IPS-18c (cell line): ENCODE results near the gene PTBP1.

ENCODE experiments used
- H3K4me3 ChIP-seq: 2 replicates; pipeline ENCODE4 v1.7.0; 2013; ENCODE audit warnings: low read depth, mild to moderate bottlenecking, low read length, moderate library complexity; ENCODE audit not compliant: insufficient read depth
- H3K9me3 ChIP-seq: one replicate; pipeline ENCODE4 v1.6.1; 2013; ENCODE audit warnings: mild to moderate bottlenecking, low read length, moderate library complexity; ENCODE audit not compliant: control insufficient read depth, insufficient read depth

PTBP1 gene

GRCh38 chr19:803099-803561 lies 5.9 kb downstream of the PTBP1 start:
- H3K4me3 ChIP-seq = no peak overlapping the region

GRCh38 chr19:803686-804418 lies 6.6 kb downstream of the PTBP1 start:
- Histone ChIP-seq H3K4me3 (no peak overlapping the region), H3K9me3 (no peaks in the 10 kb centered on the region)

More at GRCh38 chr19:803099-803561, 5.9 kb downstream of the PTBP1 start:
- H3K9me3 ChIP-seq = no peaks in the 10 kb centered on the region

GRCh38 chr19:804419-805165 lies 7.3 kb downstream of the PTBP1 start:
- no peak overlapping the region for H3K4me3 ChIP-seq

GRCh38 chr19:805166-805551 lies 7.9 kb downstream of the PTBP1 start:
- no peaks in the 10 kb centered on the region for H3K9me3 ChIP-seq
- no peak overlapping the region for H3K4me3 ChIP-seq

More at GRCh38 chr19:804419-805165, 7.3 kb downstream of the PTBP1 start:
- no peaks in the 10 kb centered on the region for H3K9me3 ChIP-seq

GRCh38 chr19:805600-806550 lies 8.6 kb downstream of the PTBP1 start:
- H3K9me3 ChIP-seq = no peaks in the 10 kb centered on the region
- no peak overlapping the region for H3K4me3 ChIP-seq

GRCh38 chr19:806815-807421 lies 9.7 kb downstream of the PTBP1 start:
- no peak overlapping the region for H3K4me3 ChIP-seq
- no peaks in the 10 kb centered on the region for H3K9me3 ChIP-seq

GRCh38 chr19:807627-808422 lies 10.6 kb downstream of the PTBP1 start:
- Histone ChIP-seq H3K9me3 (no peaks in the 10 kb centered on the region), H3K4me3 (no peak overlapping the region)

- H3K9me3 ChIP-seq = no peaks in the 10 kb centered on the region
- no peak overlapping the region for H3K4me3 ChIP-seq
These were observed 11.1 kb downstream of the PTBP1 start for GRCh38 chr19:808423-808775.

GRCh38 chr19:810077-810855 lies 13.0 kb downstream of the PTBP1 start:
- Histone ChIP-seq H3K9me3 (no peaks in the 10 kb centered on the region), H3K4me3 (no peak overlapping the region)

- H3K9me3 ChIP-seq = no peaks in the 10 kb centered on the region
- no peak overlapping the region for H3K4me3 ChIP-seq
These were observed 13.7 kb downstream of the PTBP1 start for GRCh38 chr19:810883-811489.

- Histone ChIP-seq H3K4me3 (no peak overlapping the region), H3K9me3 (no peaks in the 10 kb centered on the region)
These were observed 14.3 kb downstream of the PTBP1 start for GRCh38 chr19:811506-812048.

- Histone ChIP-seq H3K4me3 (no peak overlapping the region), H3K9me3 (no peaks in the 10 kb centered on the region)
These were observed 14.9 kb downstream of the PTBP1 start for GRCh38 chr19:812049-812746.

- H3K4me3 ChIP-seq = no peak overlapping the region
- no peaks in the 10 kb centered on the region for H3K9me3 ChIP-seq
These were observed 15.5 kb downstream of the PTBP1 start for GRCh38 chr19:812747-813218.

GRCh38 chr19:813219-814151 lies 16.2 kb downstream of the PTBP1 start:
- H3K9me3 ChIP-seq = no peaks in the 10 kb centered on the region
- H3K4me3 ChIP-seq = no peak overlapping the region
